GM13977 (cell line): ENCODE results near the gene ACP7.
"Not testable (repeated sequence)": the region's sequence is repeated elsewhere in the genome, so short reads cannot be mapped to it uniquely, and the experiment has no call there.

Source experiments
- DNase-seq: peaks from one replicate; pipeline ENCODE4 v3.0.0; 2012; ENCODE audit warnings: low spot score
- CTCF ChIP-seq: IDR thresholded peaks from 2 replicates; pipeline ENCODE4 v1.5.1; 2012; ENCODE audit warnings: mild to moderate bottlenecking, control low read depth; ENCODE audit not compliant: insufficient read depth; ENCODE audit errors: extremely low read depth, missing control alignments
- in situ Hi-C: fragments of 300-500 bp; cut with MboI; formaldehyde crosslinking; loops from one replicate; pipeline ENCODE4 v1.12.0; 2022; ENCODE audit warnings: low sequenced_read_pairs, low pct_unique_long_range_greater_than_20kb, mixed read lengths, inconsistent platforms; ENCODE audit not compliant: unreplicated experiment

The ACP7 gene

GRCh38 chr19:39140594-39140993 lies 56.4 kb downstream of the ACP7 start:
- in situ Hi-C loops, result no loop called here
- no peak for DNase-seq
- TF ChIP-seq CTCF, result no peak

GRCh38 chr19:39141929-39142328 lies 57.8 kb downstream of the ACP7 start:
- no peak for TF ChIP-seq CTCF
- no peak for DNase-seq
- in situ Hi-C loops, result no loop called here

GRCh38 chr19:39142630-39143029 lies 58.5 kb downstream of the ACP7 start:
- DNase-seq, result no peak
- in situ Hi-C loops, result no loop called here
- TF ChIP-seq CTCF, result no peak

GRCh38 chr19:39143757-39144289 lies 59.7 kb downstream of the ACP7 start:
- DNase-seq, in situ Hi-C loops: not testable (repeated sequence)

GRCh38 chr19:39144290-39145071 lies 60.3 kb downstream of the ACP7 start:
- in situ Hi-C loops, result no loop called here
- no peak for TF ChIP-seq CTCF
- DNase-seq, result no peak

- in situ Hi-C loops, result no loop called here
- DNase-seq, result no peak
- no peak for TF ChIP-seq CTCF
Measured at GRCh38 chr19:39145180-39145953, 61.2 kb downstream of the ACP7 start.

- DNase-seq, result no peak
- in situ Hi-C loops, result no loop called here
- no peak for TF ChIP-seq CTCF
Measured at GRCh38 chr19:39146091-39146490, 61.9 kb downstream of the ACP7 start.
